Right kidney (tissue), 1 donor: ENCODE data around the gene BTBD9.

Experiments used
- DNase-seq: peaks from one replicate; pipeline ENCODE4 v3.0.0-alpha.2; 2016

BTBD9 gene

GRCh38 chr6:38505826-38506225 is 133.9 kb downstream of the BTBD9 start:
- no peak for DNase-seq

- DNase-seq = no peak
Measured at GRCh38 chr6:38504996-38505395, 134.7 kb downstream of the BTBD9 start.

- no peak for DNase-seq
Measured at GRCh38 chr6:38503960-38504682, 135.6 kb downstream of the BTBD9 start.

GRCh38 chr6:38503032-38503773 is 136.5 kb downstream of the BTBD9 start:
- no peak for DNase-seq

GRCh38 chr6:38502423-38502822 is 137.3 kb downstream of the BTBD9 start:
- no peak for DNase-seq

- no peak for DNase-seq
Measured at GRCh38 chr6:38501931-38502330, 137.8 kb downstream of the BTBD9 start.

- DNase-seq = no peak
Measured at GRCh38 chr6:38499529-38500096, 140.1 kb downstream of the BTBD9 start.

- DNase-seq = no peak
Measured at GRCh38 chr6:38498805-38499445, 140.8 kb downstream of the BTBD9 start.

GRCh38 chr6:38498085-38498484 is 141.6 kb downstream of the BTBD9 start:
- no peak for DNase-seq

- DNase-seq = no peak
Measured at GRCh38 chr6:38497546-38497945, 142.2 kb downstream of the BTBD9 start.

GRCh38 chr6:38495922-38496635 is 143.7 kb downstream of the BTBD9 start:
- no peak for DNase-seq

GRCh38 chr6:38495518-38495917 is 144.2 kb downstream of the BTBD9 start:
- DNase-seq = no peak

- no peak for DNase-seq
Measured at GRCh38 chr6:38493931-38494547, 145.7 kb downstream of the BTBD9 start.

GRCh38 chr6:38492031-38492430 is 147.7 kb downstream of the BTBD9 start:
- DNase-seq = no peak

GRCh38 chr6:38489951-38490350 is 149.8 kb downstream of the BTBD9 start:
- no peak for DNase-seq

GRCh38 chr6:38487423-38487822 is 152.3 kb downstream of the BTBD9 start:
- no peak for DNase-seq

- no peak for DNase-seq
Measured at GRCh38 chr6:38485488-38485887, 154.2 kb downstream of the BTBD9 start.

GRCh38 chr6:38484656-38485055 is 155.1 kb downstream of the BTBD9 start:
- no peak for DNase-seq

GRCh38 chr6:38483526-38483925 is 156.2 kb downstream of the BTBD9 start:
- DNase-seq = no peak

GRCh38 chr6:38482466-38482865 is 157.3 kb downstream of the BTBD9 start:
- DNase-seq = no peak

GRCh38 chr6:38481851-38482250 is 157.9 kb downstream of the BTBD9 start:
- no peak for DNase-seq
